Muscle layer of duodenum (tissue), 2 donors: ENCODE measurements around the gene KIAA0040.

Experiments
- H3K27ac ChIP-seq: one replicate; pipeline ENCODE4 v1.7.0; 2013; ENCODE audit warnings: mild to moderate bottlenecking, low read length
- H3K27me3 ChIP-seq: one replicate; pipeline ENCODE4 v1.7.0; 2013; ENCODE audit warnings: low read depth, mild to moderate bottlenecking, control low read depth, low read length
- H3K36me3 ChIP-seq, 2 donors: one replicate each; pipeline ENCODE4 v1.7.0; 2013; ENCODE audit warnings: low read length in 2 of 2, control low read depth in 1 of 2, mild to moderate bottlenecking in 1 of 2; ENCODE audit not compliant: insufficient read depth in 2 of 2, control insufficient read depth in 1 of 2
- H3K4me1 ChIP-seq, 2 donors: one replicate each; pipeline ENCODE4 v1.7.0; 2013; ENCODE audit warnings: low read length in 2 of 2, mild to moderate bottlenecking in 2 of 2, control low read depth in 1 of 2, moderate library complexity in 1 of 2; ENCODE audit not compliant: insufficient read depth in 2 of 2, control insufficient read depth in 1 of 2
- H3K4me3 ChIP-seq, 2 donors: one replicate each; pipeline ENCODE4 v1.7.0; 2013; ENCODE audit warnings: low read length in 2 of 2, low read depth in 1 of 2, mild to moderate bottlenecking in 1 of 2
- H3K9me3 ChIP-seq, 2 donors: one replicate each; pipeline ENCODE4 v1.7.0; 2013; ENCODE audit warnings: low read length in 2 of 2, control low read depth in 1 of 2, mild to moderate bottlenecking in 1 of 2; ENCODE audit not compliant: control insufficient read depth in 1 of 2
- donor health status: healthy.

KIAA0040 gene

GRCh38 chr1:175168782-175169181 lies 23.8 kb downstream of the KIAA0040 start:
- H3K27ac ChIP-seq = no peak overlapping the region
- no peak overlapping the region for H3K4me3 ChIP-seq
- H3K27me3 ChIP-seq = no peaks in the 10 kb centered on the region
- no peaks in the 10 kb centered on the region for H3K4me1 ChIP-seq
- H3K9me3 ChIP-seq = no peaks in the 10 kb centered on the region
- H3K36me3 ChIP-seq = peaks cover 11 to 16% of the 10 kb centered on the region in 2 donors

- no peaks in the 10 kb centered on the region for H3K4me1 ChIP-seq
- peaks cover 13 to 21% of the 10 kb centered on the region in 2 donors for H3K36me3 ChIP-seq
- H3K27me3 ChIP-seq = no peaks in the 10 kb centered on the region
- no peak overlapping the region for H3K27ac ChIP-seq
- no peaks in the 10 kb centered on the region for H3K9me3 ChIP-seq
- H3K4me3 ChIP-seq = no peak overlapping the region
Measured at GRCh38 chr1:175167861-175168260, 24.7 kb downstream of the KIAA0040 start.

- Histone ChIP-seq H3K27ac (no peak overlapping the region), H3K4me1 (no peaks in the 10 kb centered on the region), H3K4me3 (no peak overlapping the region), H3K36me3 (peaks cover 17 to 27% of the 10 kb centered on the region in 2 donors), H3K9me3 (no peaks in the 10 kb centered on the region), H3K27me3 (no peaks in the 10 kb centered on the region)
Measured at GRCh38 chr1:175166746-175167145, 25.8 kb downstream of the KIAA0040 start.

- no peak overlapping the region for H3K27ac ChIP-seq
- H3K4me3 ChIP-seq = no peak overlapping the region
- H3K27me3 ChIP-seq = no peaks in the 10 kb centered on the region
- H3K36me3 ChIP-seq = peaks cover 26 to 38% of the 10 kb centered on the region in 2 donors
- H3K9me3 ChIP-seq = no peaks in the 10 kb centered on the region
- H3K4me1 ChIP-seq = no peaks in the 10 kb centered on the region
Measured at GRCh38 chr1:175164751-175165150, 27.8 kb downstream of the KIAA0040 start.

- peaks cover 35 to 42% of the 10 kb centered on the region in 2 donors for H3K36me3 ChIP-seq
- no peaks in the 10 kb centered on the region for H3K27me3 ChIP-seq
- H3K9me3 ChIP-seq = no peaks in the 10 kb centered on the region
- H3K27ac ChIP-seq = no peak overlapping the region
- H3K4me1 ChIP-seq = no peaks in the 10 kb centered on the region
- H3K4me3 ChIP-seq = no peak overlapping the region
Measured at GRCh38 chr1:175163702-175164101, 28.9 kb downstream of the KIAA0040 start.

GRCh38 chr1:175162955-175163354 lies 29.6 kb downstream of the KIAA0040 start:
- no peaks in the 10 kb centered on the region for H3K4me1 ChIP-seq
- H3K9me3 ChIP-seq = no peaks in the 10 kb centered on the region
- H3K27me3 ChIP-seq = no peaks in the 10 kb centered on the region
- H3K27ac ChIP-seq = no peak overlapping the region
- peaks cover 37 to 46% of the 10 kb centered on the region in 2 donors for H3K36me3 ChIP-seq
- no peak overlapping the region for H3K4me3 ChIP-seq

- Histone ChIP-seq H3K9me3 (no peaks in the 10 kb centered on the region), H3K36me3 (peaks cover 26% of the 10 kb centered on the region in 2 donors), H3K4me1 (no peaks in the 10 kb centered on the region), H3K4me3 (no peak overlapping the region), H3K27ac (no peak overlapping the region), H3K27me3 (no peaks in the 10 kb centered on the region)
Measured at GRCh38 chr1:175158170-175158591, 34.4 kb downstream of the KIAA0040 start.

GRCh38 chr1:175157200-175157599 lies 35.4 kb downstream of the KIAA0040 start:
- Histone ChIP-seq H3K27me3 (no peaks in the 10 kb centered on the region), H3K4me3 (no peak overlapping the region), H3K4me1 (no peaks in the 10 kb centered on the region), H3K36me3 (peaks cover 18 to 20% of the 10 kb centered on the region in 2 donors), H3K9me3 (no peaks in the 10 kb centered on the region), H3K27ac (no peak overlapping the region)

GRCh38 chr1:175155936-175156335 lies 36.6 kb downstream of the KIAA0040 start:
- H3K36me3 ChIP-seq = peaks cover 18 to 20% of the 10 kb centered on the region in 2 donors

GRCh38 chr1:175155473-175155856 lies 37.1 kb downstream of the KIAA0040 start:
- peaks cover 15 to 18% of the 10 kb centered on the region in 2 donors for H3K36me3 ChIP-seq
- H3K9me3 ChIP-seq = no peaks in the 10 kb centered on the region
- H3K27me3 ChIP-seq = no peaks in the 10 kb centered on the region
- no peak overlapping the region for H3K4me3 ChIP-seq
- H3K4me1 ChIP-seq = peaks cover 0 to 6% of the 10 kb centered on the region in 2 donors
- no peak overlapping the region for H3K27ac ChIP-seq

More at GRCh38 chr1:175155936-175156335, 36.6 kb downstream of the KIAA0040 start:
- H3K27me3 ChIP-seq = no peaks in the 10 kb centered on the region
- H3K4me3 ChIP-seq = no peak overlapping the region
- H3K4me1 ChIP-seq = peaks cover 0 to 2% of the 10 kb centered on the region in 2 donors
- H3K27ac ChIP-seq = no peak overlapping the region
- no peaks in the 10 kb centered on the region for H3K9me3 ChIP-seq

- H3K9me3 ChIP-seq = no peaks in the 10 kb centered on the region
- H3K27ac ChIP-seq = no peak overlapping the region
- H3K36me3 ChIP-seq = peaks cover 9 to 12% of the 10 kb centered on the region in 2 donors
- peaks cover 3 to 6% of the 10 kb centered on the region in 2 donors for H3K4me1 ChIP-seq
- no peak overlapping the region for H3K4me3 ChIP-seq
- H3K27me3 ChIP-seq = no peaks in the 10 kb centered on the region
Measured at GRCh38 chr1:175154629-175155472, 37.7 kb downstream of the KIAA0040 start.
